AG04450 (cell line): ENCODE results near the gene NPLOC4. TPM values are rescaled to one million over a fixed set of nuclear protein-coding genes. Genes with fewer than 3 reads are reported as not detected.

Source experiments
- CTCF ChIA-PET: fragments of 300-600, 350-600 bp; formaldehyde crosslinking; extraction: SDS; loops from one replicate; lab custom pipeline; 2022; ENCODE audit warnings: antibody characterized with exemption, inconsistent platforms; lab: Charles Lee
- POLR2A ChIA-PET: fragments of 350-600 bp; formaldehyde crosslinking; extraction: SDS; loops from one replicate; lab custom pipeline; 2021; ENCODE audit warnings: antibody characterized with exemption, inconsistent platforms; lab: Yijun Ruan, JAX
- DNase-seq: peaks from one replicate; pipeline ENCODE4 v3.0.0-alpha.2; 2011; ENCODE audit warnings: low read depth, low spot score
- H3K27ac ChIP-seq: one replicate; pipeline ENCODE4 v1.5.1; 2012; ENCODE audit warnings: low read depth, low read length, control low read depth
- H3K27me3 ChIP-seq: one replicate; pipeline ENCODE4 v1.6.0; 2012; ENCODE audit warnings: low read length; ENCODE audit not compliant: control insufficient read depth, insufficient read depth
- H3K4me3 ChIP-seq: 2 replicates; pipeline ENCODE4 v1.5.1; 2011; ENCODE audit warnings: mild to moderate bottlenecking, low read depth, low read length, control low read depth
- H3K9me3 ChIP-seq: 2 replicates; pipeline ENCODE4 v1.5.1; 2012; ENCODE audit warnings: low read length; ENCODE audit not compliant: control insufficient read depth, insufficient read depth
- polyA plus RNA-seq: library from polyadenylated mRNA; depleted of rRNA; stranded (reverse); fragments of >200 nt; gene quantifications from 2 replicates; pipeline ENCODE4 v1.2.3, GENCODE V29; 2011
- TF ChIP-seq, protein P1 (sequence below): IDR thresholded peaks from 2 replicates; pipeline ENCODE4 v1.5.1; 2011; ENCODE audit warnings: low read depth, low read length, control low read depth, inconsistent platforms

NPLOC4 gene
- polyA plus RNA-seq, 1 experiment, result 66.5 TPM

DNA sequence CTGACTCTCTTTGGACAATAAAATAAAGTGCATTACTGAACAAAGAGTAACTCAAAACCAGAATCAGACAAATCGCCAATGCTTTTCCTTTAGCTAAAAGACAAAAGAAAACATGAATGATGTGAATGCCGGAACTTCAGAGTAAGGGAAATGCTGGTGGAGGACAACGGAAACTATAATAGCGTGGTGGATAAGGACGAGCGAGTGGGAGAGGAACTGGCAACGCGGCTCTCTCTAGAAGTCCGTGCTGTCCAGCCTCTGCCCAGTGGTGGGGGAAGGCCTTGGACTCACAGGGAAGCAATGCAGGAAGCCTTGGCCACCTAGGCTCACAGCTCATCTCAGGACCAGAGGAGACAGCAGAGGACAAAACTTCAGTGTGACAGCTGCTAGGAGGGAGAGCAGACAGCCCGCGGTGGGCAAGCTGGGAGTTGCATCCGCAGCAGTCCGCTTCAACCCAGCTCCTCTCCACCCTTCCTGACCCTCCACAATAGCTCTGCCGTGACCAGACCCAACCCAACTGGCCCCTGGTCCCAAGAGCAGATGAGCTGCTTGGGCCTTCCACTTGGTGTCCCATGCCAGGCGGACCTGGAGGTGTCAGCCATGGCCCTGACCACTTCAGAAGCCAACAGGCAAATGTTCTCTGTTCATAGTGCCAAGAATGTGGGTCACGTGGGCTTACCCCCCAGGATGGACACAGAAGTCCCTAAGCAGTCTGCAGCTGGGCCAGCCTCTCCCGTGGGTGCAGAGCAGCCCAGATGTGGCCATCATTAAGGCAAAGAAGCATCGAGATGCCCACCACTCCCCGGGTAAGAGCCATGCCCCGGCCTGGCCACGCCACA, 79.4 kb downstream of the NPLOC4 start:
- Histone ChIP-seq H3K4me3 (no peak overlapping the region), H3K27ac (no peak overlapping the region), H3K9me3 (peaks cover 2% of the 10 kb centered on the region; the same call in 1 of the 2 replicates), H3K27me3 (no peaks in the 10 kb centered on the region)
- ChIA-PET POLR2A (interaction anchor here (1.4 kb wide), 1 partner anchor 9 kb away, joined by 3 read pairs; no protein-coding TSS in a partner anchor), CTCF (interaction anchor here (1.8 kb wide), 1 partner anchor 44 kb away, joined by 8 read pairs; no protein-coding TSS in a partner anchor)
- DNase-seq, result no peak
- TF ChIP-seq, protein P1, sequence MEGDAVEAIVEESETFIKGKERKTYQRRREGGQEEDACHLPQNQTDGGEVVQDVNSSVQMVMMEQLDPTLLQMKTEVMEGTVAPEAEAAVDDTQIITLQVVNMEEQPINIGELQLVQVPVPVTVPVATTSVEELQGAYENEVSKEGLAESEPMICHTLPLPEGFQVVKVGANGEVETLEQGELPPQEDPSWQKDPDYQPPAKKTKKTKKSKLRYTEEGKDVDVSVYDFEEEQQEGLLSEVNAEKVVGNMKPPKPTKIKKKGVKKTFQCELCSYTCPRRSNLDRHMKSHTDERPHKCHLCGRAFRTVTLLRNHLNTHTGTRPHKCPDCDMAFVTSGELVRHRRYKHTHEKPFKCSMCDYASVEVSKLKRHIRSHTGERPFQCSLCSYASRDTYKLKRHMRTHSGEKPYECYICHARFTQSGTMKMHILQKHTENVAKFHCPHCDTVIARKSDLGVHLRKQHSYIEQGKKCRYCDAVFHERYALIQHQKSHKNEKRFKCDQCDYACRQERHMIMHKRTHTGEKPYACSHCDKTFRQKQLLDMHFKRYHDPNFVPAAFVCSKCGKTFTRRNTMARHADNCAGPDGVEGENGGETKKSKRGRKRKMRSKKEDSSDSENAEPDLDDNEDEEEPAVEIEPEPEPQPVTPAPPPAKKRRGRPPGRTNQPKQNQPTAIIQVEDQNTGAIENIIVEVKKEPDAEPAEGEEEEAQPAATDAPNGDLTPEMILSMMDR, result no peak

DNA sequence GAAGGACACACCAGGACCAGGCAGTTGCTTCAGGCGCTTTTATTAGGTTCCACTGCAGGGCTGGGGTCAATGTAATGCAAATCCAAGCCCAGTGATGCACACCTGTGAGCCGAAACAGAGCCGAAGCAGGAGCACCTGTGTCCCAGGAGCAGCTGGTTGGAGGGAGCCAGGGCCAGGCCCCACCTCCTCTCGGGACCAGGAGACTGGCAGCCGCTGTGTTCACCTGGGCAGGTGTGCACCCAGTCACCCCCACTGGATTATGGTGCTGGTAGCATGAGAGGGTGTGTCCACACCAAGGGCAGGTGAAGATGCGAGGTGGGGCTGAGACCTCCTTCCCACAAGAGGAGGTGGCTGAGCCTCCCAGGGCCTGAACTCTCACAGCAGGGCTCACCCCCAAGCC, 80.0 kb downstream of the NPLOC4 start:
- no peak for DNase-seq
- no peaks in the 10 kb centered on the region for H3K27me3 ChIP-seq
- CTCF ChIA-PET, result interaction anchor here (1.8 kb wide), 1 partner anchor 44 kb away, joined by 8 read pairs; no protein-coding TSS in a partner anchor
- POLR2A ChIA-PET, result interaction anchor here (1.4 kb wide), 1 partner anchor 10 kb away, joined by 3 read pairs; no protein-coding TSS in a partner anchor
- H3K9me3 ChIP-seq, result peaks cover 4% of the 10 kb centered on the region; the same call in 1 of the 2 replicates
- no peak overlapping the region for H3K4me3 ChIP-seq
- H3K27ac ChIP-seq, result no peak overlapping the region
- TF ChIP-seq, protein P1, result no peak

DNA sequence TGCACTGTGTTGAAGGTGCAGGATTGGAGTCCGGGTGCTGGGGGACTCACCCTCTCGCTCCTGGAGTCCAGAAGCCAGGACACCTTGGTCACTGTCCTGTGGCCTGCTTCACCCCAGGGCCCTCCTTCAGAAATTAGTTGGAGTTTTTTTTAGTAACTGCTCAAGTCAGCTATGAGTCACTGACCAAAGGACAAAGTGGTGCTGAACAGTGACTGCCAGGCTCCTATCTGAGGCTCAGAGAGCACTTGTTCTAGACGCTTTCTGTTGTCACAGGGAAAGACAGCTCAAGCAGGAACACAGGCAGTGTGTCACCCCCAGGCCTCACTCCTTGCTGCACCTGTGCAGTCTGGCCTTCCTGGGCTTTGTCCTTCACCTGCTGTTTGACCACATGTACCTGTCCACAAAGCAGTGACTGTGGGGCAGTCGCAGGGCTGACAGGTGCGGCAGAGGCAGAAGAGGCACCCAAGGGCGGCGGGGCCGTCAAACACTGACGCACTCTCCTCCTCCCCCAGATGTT, 80.7 kb downstream of the NPLOC4 start:
- H3K4me3 ChIP-seq, result no peak overlapping the region
- DNase-seq, result no peak
- ChIA-PET CTCF (interaction anchor here (0.9 to 1.8 kb wide), 2 partner anchors 45 kb away, joined by 4 to 8 read pairs; no protein-coding TSS in a partner anchor), POLR2A (no interaction called here)
- no peaks in the 10 kb centered on the region for H3K27me3 ChIP-seq
- TF ChIP-seq, protein P1, result no peak
- peaks cover 4% of the 10 kb centered on the region; the same call in 1 of the 2 replicates for H3K9me3 ChIP-seq
- no peak overlapping the region for H3K27ac ChIP-seq

DNA sequence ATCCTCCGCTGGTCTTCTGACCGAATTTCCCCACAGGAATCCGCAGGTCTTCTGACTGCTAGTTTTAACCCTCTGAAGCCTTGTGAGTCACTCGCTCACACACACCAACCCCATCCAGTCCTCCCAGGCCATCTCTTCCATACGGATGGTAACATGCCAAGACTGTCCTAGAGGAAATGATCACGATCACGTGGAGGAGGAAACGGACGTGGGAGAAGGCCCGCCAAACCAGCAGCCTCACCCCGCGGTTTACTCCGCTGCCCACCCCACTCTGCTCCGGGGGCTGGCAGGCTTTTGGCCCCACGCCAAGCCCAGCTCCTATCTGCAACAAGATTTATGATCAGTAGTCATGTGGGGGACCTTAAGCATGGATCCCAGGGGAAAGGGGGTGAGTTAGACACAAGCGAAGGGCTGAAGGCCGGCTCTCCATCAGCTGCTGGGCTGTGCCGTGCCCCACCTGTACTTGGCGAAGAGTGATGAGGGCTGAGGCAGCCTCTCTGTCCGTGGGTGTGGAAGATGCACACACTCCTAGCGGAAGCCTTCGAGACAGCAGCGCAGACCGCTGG, 83.2 kb downstream of the NPLOC4 start:
- H3K9me3 ChIP-seq, result peaks cover 4% of the 10 kb centered on the region; the same call in 1 of the 2 replicates
- TF ChIP-seq, protein P1, result no peak
- H3K27ac ChIP-seq, result peak overlapping the region; percentile 98
- DNase-seq, result peak; percentile 92
- H3K4me3 ChIP-seq, result peak overlapping the region; percentile 89
- no peaks in the 10 kb centered on the region for H3K27me3 ChIP-seq
- CTCF ChIA-PET, result no interaction called here
- POLR2A ChIA-PET, result interaction anchor here (0.9 kb wide), 1 partner anchor 13 kb away, joined by 3 read pairs; no protein-coding TSS in a partner anchor
